ENCODE measurements around the gene ATP8A2. TPM values are rescaled to one million over a fixed set of nuclear protein-coding genes. Genes with fewer than 3 reads are reported as not detected.

The ATP8A2 gene
- total and polyA plus RNA-seq, 10 of the 15 experiments (the other 5 are each of a cell fraction or from before 2014, with no cell fraction given): 0.01 to 0.04 (median 0.04) TPM; not detected in 7

DNA sequence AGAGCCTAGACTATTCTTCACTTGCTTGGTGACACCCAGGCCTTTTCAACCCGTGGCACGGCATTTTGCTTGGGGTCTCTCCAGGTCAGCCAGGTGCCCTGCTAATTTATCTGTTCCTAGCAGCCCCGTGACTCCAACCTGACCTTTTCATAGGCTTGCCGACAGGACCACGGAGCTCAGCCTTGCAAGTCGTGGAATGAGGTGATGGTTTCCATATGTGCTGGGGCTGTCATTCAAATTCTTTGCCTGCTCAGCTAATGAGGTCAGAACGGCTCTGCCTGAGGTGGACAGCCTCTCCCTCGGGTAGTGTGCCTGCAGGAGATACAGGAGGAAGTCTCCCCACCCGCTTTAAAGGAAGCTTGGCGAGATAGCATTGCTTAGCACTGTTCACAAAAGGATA, 619.0 kb downstream of the ATP8A2 start:
- no peaks in the 10 kb centered on the region for H3K27me3 ChIP-seq (replicated peaks in 1 of 2; ENCODE audit: control insufficient read depth in 2 of 2, insufficient read depth in 2 of 2, low read length in 1 of 2)
- 40% methylated on average over 10 of the region's 10 CpGs for WGBS (ENCODE audit: insufficient coverage, insufficient replicate concordance, low lambda C conversion rate, missing lambda C conversion rate)
- no peak overlapping the region for H3K9ac ChIP-seq (ENCODE audit: control insufficient read depth, insufficient read depth, low read length)
- TF ChIP-seq PML (IDR thresholded peaks at IDR 0.05; ENCODE audit: low read length): no peak
- H4K20me1 ChIP-seq (ENCODE audit: control insufficient read depth, insufficient read depth): no peaks in the 10 kb centered on the region
- ChIA-PET RAD21 (ENCODE audit: unreplicated experiment) (no interaction called here), SMC1A (ENCODE audit: uncharacterized antibody, unreplicated experiment) (no interaction called here), CTCF (no interaction called here), POLR2A (no interaction called here)
- no TSS peak for BruUV-seq (replicated peaks)
- no peaks in the 10 kb centered on the region for H3K4me1 ChIP-seq (ENCODE audit: control insufficient read depth, insufficient read depth, low read length)
- no peak for DNase-seq (ENCODE audit: low read depth, low spot score)
- intact Hi-C loops (cut with micrococcal nuclease; ENCODE audit: unreplicated experiment) (no loop called here), in situ Hi-C loops (cut with MboI) (no loop called here)
- no peaks in the 10 kb centered on the region for H3K79me2 ChIP-seq (ENCODE audit: control insufficient read depth, insufficient read depth, low read length)
- no peak overlapping the region for H3K4me3 ChIP-seq
- no peak overlapping the region for H3K4me2 ChIP-seq (ENCODE audit: control insufficient read depth, insufficient read depth)
- H2AFZ ChIP-seq (ENCODE audit: control insufficient read depth, low read depth, low read length): no peak overlapping the region
- H3K27ac ChIP-seq (ENCODE audit: control insufficient read depth, insufficient read depth): no peak overlapping the region
- H3K9me3 ChIP-seq (replicated peaks; ENCODE audit: control insufficient read depth, insufficient read depth, low read length): no peaks in the 10 kb centered on the region
- no peaks in the 10 kb centered on the region for H3K36me3 ChIP-seq (ENCODE audit: control insufficient read depth in 2 of 2, insufficient read depth in 2 of 2, low read length in 1 of 2)
- no peak for ATAC-seq
- FAIRE-seq: no peak

- DNase-seq (ENCODE audit: low read depth, low spot score) (no peak), FAIRE-seq (no peak), ATAC-seq (no peak)
- Histone ChIP-seq H3K79me2 (ENCODE audit: control insufficient read depth, insufficient read depth, low read length) (no peaks in the 10 kb centered on the region), H2AFZ (ENCODE audit: control insufficient read depth, low read depth, low read length) (no peak overlapping the region), H3K27me3 (replicated peaks in 1 of 2; ENCODE audit: control insufficient read depth in 2 of 2, insufficient read depth in 2 of 2, low read length in 1 of 2) (no peaks in the 10 kb centered on the region), H4K20me1 (ENCODE audit: control insufficient read depth, insufficient read depth) (no peaks in the 10 kb centered on the region), H3K4me3 (no peak overlapping the region), H3K27ac (ENCODE audit: control insufficient read depth, insufficient read depth) (no peak overlapping the region), H3K36me3 (ENCODE audit: control insufficient read depth in 2 of 2, insufficient read depth in 2 of 2, low read length in 1 of 2) (no peaks in the 10 kb centered on the region), H3K9ac (ENCODE audit: control insufficient read depth, insufficient read depth, low read length) (no peak overlapping the region), H3K4me1 (ENCODE audit: control insufficient read depth, insufficient read depth, low read length) (no peaks in the 10 kb centered on the region), H3K9me3 (replicated peaks; ENCODE audit: control insufficient read depth, insufficient read depth, low read length) (no peaks in the 10 kb centered on the region), H3K4me2 (ENCODE audit: control insufficient read depth, insufficient read depth) (no peak overlapping the region)
- ChIA-PET POLR2A (no interaction called here), RAD21 (ENCODE audit: unreplicated experiment) (interaction anchor here (0.6 kb wide), 1 partner anchor 112 kb away, joined by 4 read pairs; no protein-coding TSS in a partner anchor), CTCF (no interaction called here), SMC1A (ENCODE audit: uncharacterized antibody, unreplicated experiment) (no interaction called here)
- no TSS peak for BruUV-seq (replicated peaks)
- no peak for TF ChIP-seq MYB (IDR thresholded peaks at IDR 0.05; ENCODE audit: borderline replicate concordance, low read depth, low read length)
- no peak for TF ChIP-seq YY1 (IDR thresholded peaks at IDR 0.05; ENCODE audit: low read depth, low read length)
- in situ Hi-C loops (cut with MboI) (no loop called here), intact Hi-C loops (cut with micrococcal nuclease; ENCODE audit: unreplicated experiment) (no loop called here)
- whole genome bisulfite sequencing (ENCODE audit: insufficient coverage, insufficient replicate concordance, low lambda C conversion rate, missing lambda C conversion rate): 0% methylated on average over 1 of the region's 1 CpG
These were observed 620.3 kb downstream of the ATP8A2 start for GRCh38 chr13:25992076-25992475.

All from GM12878 (cell line).